IMR-90 (cell line): Measurements from ENCODE around the gene FAM228B. TPM values are rescaled to one million over a fixed set of nuclear protein-coding genes. Genes with fewer than 3 reads are reported as not detected.

ENCODE experiments used
- ATAC-seq: fragments of 200-7000 bp; cut with Tn5 transposase; 2 replicates; pipeline ENCODE4 v1.9.1; 2020; ENCODE audit warnings: low read depth, mild to moderate bottlenecking, moderate library complexity
- BruUV-seq: library from RNA; stranded (reverse); fragments of 400-500 nt; replicated peaks from 2 replicates; lab custom pipeline; 2021; lab: Mats Ljungman, UMichigan
- CTCF ChIA-PET: fragments of 300-600 bp; formaldehyde crosslinking; extraction: SDS; loops from one replicate; lab custom pipeline; 2021; ENCODE audit warnings: antibody characterized with exemption; lab: Yijun Ruan, JAX
- POLR2A ChIA-PET: fragments of 300-600 bp; sonication (Branson Sonifier 250); formaldehyde crosslinking; loops from one replicate; lab custom pipeline; 2022; ENCODE audit warnings: antibody characterized with exemption; ENCODE audit not compliant: unreplicated experiment; lab: Charles Lee
- DNase-seq: peaks from one replicate; pipeline ENCODE4 v3.0.0; 2013
- H2AFZ ChIP-seq: replicated peaks from 2 replicates; pipeline ENCODE3; 2013; ENCODE audit warnings: low read length, mild to moderate bottlenecking; ENCODE audit not compliant: poor library complexity
- H2AK5ac ChIP-seq: 2 replicates; pipeline ENCODE4 v1.6.1; 2013; ENCODE audit warnings: low read depth, low read length, inconsistent platforms
- H2AK9ac ChIP-seq: replicated peaks from 2 replicates; pipeline ENCODE3; 2013; ENCODE audit warnings: mild to moderate bottlenecking, low read depth, low read length, moderate library complexity; ENCODE audit not compliant: poor library complexity
- H2BK120ac ChIP-seq: 2 replicates; pipeline ENCODE4 v1.6.1; 2013; ENCODE audit warnings: low read depth, low read length, inconsistent platforms
- H2BK15ac ChIP-seq: 3 replicates; pipeline ENCODE4 v1.6.1; 2013; ENCODE audit warnings: low read depth, low read length, inconsistent platforms
- H2BK20ac ChIP-seq: 2 replicates; pipeline ENCODE4 v1.6.1; 2013; ENCODE audit warnings: low read depth, mild to moderate bottlenecking, inconsistent platforms, low read length, moderate library complexity
- H2BK5ac ChIP-seq: 2 replicates; pipeline ENCODE4 v1.6.1; 2013; ENCODE audit warnings: mild to moderate bottlenecking, low read depth, low read length, inconsistent platforms; ENCODE audit not compliant: poor library complexity, severe bottlenecking
- H3K14ac ChIP-seq: replicated peaks from 2 replicates; pipeline ENCODE4 v1.6.1; 2013; ENCODE audit warnings: low read depth, low read length, inconsistent platforms
- H3K18ac ChIP-seq: 2 replicates; pipeline ENCODE4 v1.6.1; 2013; ENCODE audit warnings: low read depth, low read length, control low read depth
- H3K23ac ChIP-seq: 2 replicates; pipeline ENCODE4 v1.6.1; 2013; ENCODE audit warnings: low read depth, low read length, inconsistent platforms
- H3K27ac ChIP-seq: 2 replicates; pipeline ENCODE4 v1.5.1; 2013; ENCODE audit warnings: mild to moderate bottlenecking, control low read depth, low read length; ENCODE audit not compliant: insufficient read depth
- H3K27me3 ChIP-seq: 2 replicates; pipeline ENCODE4 v1.6.1; 2013; ENCODE audit warnings: low read length; ENCODE audit not compliant: control insufficient read depth, insufficient read depth
- H3K36me3 ChIP-seq: 2 replicates; pipeline ENCODE4 v1.6.1; 2013; ENCODE audit warnings: low read length, mixed read lengths; ENCODE audit not compliant: control insufficient read depth, insufficient read depth
- H3K4ac ChIP-seq: 2 replicates; pipeline ENCODE4 v1.6.1; 2013; ENCODE audit warnings: low read depth, low read length, inconsistent platforms
- H3K4me1 ChIP-seq: 2 replicates; pipeline ENCODE4 v1.6.1; 2013; ENCODE audit warnings: low read length, mixed read lengths; ENCODE audit not compliant: control insufficient read depth, insufficient read depth
- H3K4me2 ChIP-seq: 2 replicates; pipeline ENCODE4 v1.6.1; 2013; ENCODE audit warnings: low read depth, mild to moderate bottlenecking, control low read depth, low read length, moderate library complexity
- H3K4me3 ChIP-seq: 2 replicates; pipeline ENCODE4 v1.5.1; 2013; ENCODE audit warnings: low read depth, mild to moderate bottlenecking, control low read depth, low read length, moderate library complexity; ENCODE audit not compliant: insufficient read depth
- H3K56ac ChIP-seq: 2 replicates; pipeline ENCODE4 v1.6.1; 2013; ENCODE audit warnings: low read length, inconsistent platforms; ENCODE audit not compliant: insufficient read depth; ENCODE audit errors: extremely low read depth
- H3K79me1 ChIP-seq, 2 experiments: 2 replicates each; pipeline ENCODE4 v1.6.1; 2013; ENCODE audit warnings: low read length in 2 of 2, inconsistent platforms in 1 of 2, low read depth in 1 of 2
- H3K9ac ChIP-seq: 2 replicates; pipeline ENCODE4 v1.6.1; 2013; ENCODE audit warnings: low read depth, low read length, control low read depth
- H3K9me1 ChIP-seq: 2 replicates; pipeline ENCODE4 v1.6.1; 2013; ENCODE audit warnings: low read length, inconsistent platforms; ENCODE audit not compliant: insufficient read depth
- H3K9me3 ChIP-seq: 2 replicates; pipeline ENCODE4 v1.6.1; 2013; ENCODE audit warnings: low read length; ENCODE audit not compliant: control insufficient read depth, insufficient read depth
- H4K20me1 ChIP-seq: 2 replicates; pipeline ENCODE4 v1.6.1; 2013; ENCODE audit warnings: low read length, inconsistent platforms; ENCODE audit not compliant: insufficient read depth
- H4K5ac ChIP-seq: 2 replicates; pipeline ENCODE4 v1.6.1; 2013; ENCODE audit warnings: mild to moderate bottlenecking, low read depth, low read length, control low read depth
- H4K8ac ChIP-seq, 2 experiments: 2 replicates each; pipeline ENCODE4 v1.6.1; 2013; ENCODE audit warnings: low read depth in 2 of 2, low read length in 2 of 2, control low read depth in 1 of 2, inconsistent platforms in 1 of 2
- H4K91ac ChIP-seq: 2 replicates; pipeline ENCODE4 v1.6.1; 2013; ENCODE audit warnings: low read depth, low read length, inconsistent platforms; ENCODE audit not compliant: insufficient read depth
- MXI1 ChIP-seq: IDR thresholded peaks from 2 replicates; pipeline ENCODE4 v1.6.1; 2012; ENCODE audit warnings: low read depth, mild to moderate bottlenecking, low read length, moderate library complexity, borderline replicate concordance
- RCOR1 ChIP-seq: IDR thresholded peaks from 2 replicates; pipeline ENCODE4 v1.6.1; 2012; ENCODE audit warnings: mild to moderate bottlenecking, low read length, improper control_type of control experiment; ENCODE audit not compliant: insufficient replicate concordance
- RFX5 ChIP-seq: IDR thresholded peaks from 2 replicates; pipeline ENCODE4 v1.8.0; 2012; ENCODE audit warnings: low read depth, mild to moderate bottlenecking, low read length, moderate library complexity
- SMC3 ChIP-seq: fragments of 150-350 bp; IDR thresholded peaks from 2 replicates; pipeline ENCODE4 v1.6.1; 2016; ENCODE audit warnings: low read depth, mild to moderate bottlenecking, antibody characterized with exemption, low read length, moderate library complexity
- dilution Hi-C: fragments of 300-500 bp; cut with HindIII; formaldehyde crosslinking; loops from one replicate; pipeline ENCODE4 v1.14.3; 2018; ENCODE audit warnings: low sequenced_read_pairs; ENCODE audit not compliant: unreplicated experiment
- in situ Hi-C: fragments of 300-500 bp; cut with MboI; formaldehyde crosslinking; loops from 3 replicates; pipeline ENCODE4 v1.14.3; 2019; ENCODE audit warnings: low sequenced_read_pairs, inconsistent platforms, mixed read lengths
- intact Hi-C: fragments of 100-400 bp; cut with micrococcal nuclease; formaldehyde crosslinking; loops from 2 replicates; pipeline ENCODE4 v1.10.0; 2022
- polyA plus RNA-seq, 3 experiments: library from polyadenylated mRNA; depleted of rRNA; stranded (reverse); fragments of >200 nt; gene quantifications; 2 replicates each; pipeline ENCODE4 v1.2.3, GENCODE V29; 2012; ENCODE audit warnings: low replicate concordance in 1 of 3
- total RNA-seq: library from RNA; depleted of rRNA; stranded (reverse); fragments of >200 nt; gene quantifications from 2 replicates; pipeline ENCODE4 v1.2.3, GENCODE V29; 2012
- TF ChIP-seq, protein P1 (sequence below): fragments of 150-350 bp; IDR thresholded peaks from 2 replicates; pipeline ENCODE4 v1.6.1; 2017; ENCODE audit warnings: mild to moderate bottlenecking, antibody characterized with exemption, low read length, low read depth
- TF ChIP-seq, protein P2 (sequence below): conservative IDR thresholded peaks from 2 replicates; pipeline ENCODE4 v1.5.1; 2012; ENCODE audit warnings: mild to moderate bottlenecking, low read depth, low read length, improper control_type of control experiment
- TF ChIP-seq, protein P3 (sequence below): fragments of 150-350 bp; IDR thresholded peaks from 2 replicates; pipeline ENCODE4 v1.6.1; 2016; ENCODE audit warnings: low read depth, mild to moderate bottlenecking, low read length, moderate library complexity, borderline replicate concordance

Gene FAM228B
- total and polyA plus RNA-seq, 2 of the 4 experiments (the other 2 are of a cell fraction) = 2.0 to 2.9 TPM

DNA sequence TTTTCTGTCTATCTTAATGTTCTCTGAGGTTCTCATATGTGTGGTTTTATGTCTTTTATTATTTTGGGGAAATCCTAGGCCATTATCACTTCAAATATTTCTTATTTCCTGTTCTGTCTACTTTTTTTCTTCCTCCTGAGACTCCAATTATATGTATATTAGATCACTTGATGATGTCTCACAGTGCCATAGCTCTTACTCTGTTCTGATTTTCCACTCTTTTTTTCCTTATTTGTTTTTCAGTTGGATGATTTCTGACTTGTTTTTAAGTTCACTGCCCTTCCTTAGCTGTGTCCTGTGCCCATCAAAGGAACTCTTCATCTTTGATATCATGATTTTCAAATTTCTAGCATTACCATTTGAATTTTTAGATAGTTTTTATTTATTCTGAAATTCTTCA lies 24.1 kb downstream of the FAM228B start:
- no peak overlapping the region for H4K5ac ChIP-seq
- no peaks in the 10 kb centered on the region for H4K20me1 ChIP-seq
- POLR2A ChIA-PET = no interaction called here
- no peak overlapping the region for H4K8ac ChIP-seq
- no peaks in the 10 kb centered on the region for H3K79me1 ChIP-seq
- H3K4me2 ChIP-seq = no peak overlapping the region
- no peak for TF ChIP-seq RFX5
- TF ChIP-seq SMC3 = no peak
- no peak for TF ChIP-seq MXI1
- TF ChIP-seq, protein P1, sequence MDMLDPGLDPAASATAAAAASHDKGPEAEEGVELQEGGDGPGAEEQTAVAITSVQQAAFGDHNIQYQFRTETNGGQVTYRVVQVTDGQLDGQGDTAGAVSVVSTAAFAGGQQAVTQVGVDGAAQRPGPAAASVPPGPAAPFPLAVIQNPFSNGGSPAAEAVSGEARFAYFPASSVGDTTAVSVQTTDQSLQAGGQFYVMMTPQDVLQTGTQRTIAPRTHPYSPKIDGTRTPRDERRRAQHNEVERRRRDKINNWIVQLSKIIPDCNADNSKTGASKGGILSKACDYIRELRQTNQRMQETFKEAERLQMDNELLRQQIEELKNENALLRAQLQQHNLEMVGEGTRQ = no peak
- TF ChIP-seq RCOR1 = no peak
- TF ChIP-seq, protein P2, sequence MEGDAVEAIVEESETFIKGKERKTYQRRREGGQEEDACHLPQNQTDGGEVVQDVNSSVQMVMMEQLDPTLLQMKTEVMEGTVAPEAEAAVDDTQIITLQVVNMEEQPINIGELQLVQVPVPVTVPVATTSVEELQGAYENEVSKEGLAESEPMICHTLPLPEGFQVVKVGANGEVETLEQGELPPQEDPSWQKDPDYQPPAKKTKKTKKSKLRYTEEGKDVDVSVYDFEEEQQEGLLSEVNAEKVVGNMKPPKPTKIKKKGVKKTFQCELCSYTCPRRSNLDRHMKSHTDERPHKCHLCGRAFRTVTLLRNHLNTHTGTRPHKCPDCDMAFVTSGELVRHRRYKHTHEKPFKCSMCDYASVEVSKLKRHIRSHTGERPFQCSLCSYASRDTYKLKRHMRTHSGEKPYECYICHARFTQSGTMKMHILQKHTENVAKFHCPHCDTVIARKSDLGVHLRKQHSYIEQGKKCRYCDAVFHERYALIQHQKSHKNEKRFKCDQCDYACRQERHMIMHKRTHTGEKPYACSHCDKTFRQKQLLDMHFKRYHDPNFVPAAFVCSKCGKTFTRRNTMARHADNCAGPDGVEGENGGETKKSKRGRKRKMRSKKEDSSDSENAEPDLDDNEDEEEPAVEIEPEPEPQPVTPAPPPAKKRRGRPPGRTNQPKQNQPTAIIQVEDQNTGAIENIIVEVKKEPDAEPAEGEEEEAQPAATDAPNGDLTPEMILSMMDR = no peak
- TF ChIP-seq, protein P3, sequence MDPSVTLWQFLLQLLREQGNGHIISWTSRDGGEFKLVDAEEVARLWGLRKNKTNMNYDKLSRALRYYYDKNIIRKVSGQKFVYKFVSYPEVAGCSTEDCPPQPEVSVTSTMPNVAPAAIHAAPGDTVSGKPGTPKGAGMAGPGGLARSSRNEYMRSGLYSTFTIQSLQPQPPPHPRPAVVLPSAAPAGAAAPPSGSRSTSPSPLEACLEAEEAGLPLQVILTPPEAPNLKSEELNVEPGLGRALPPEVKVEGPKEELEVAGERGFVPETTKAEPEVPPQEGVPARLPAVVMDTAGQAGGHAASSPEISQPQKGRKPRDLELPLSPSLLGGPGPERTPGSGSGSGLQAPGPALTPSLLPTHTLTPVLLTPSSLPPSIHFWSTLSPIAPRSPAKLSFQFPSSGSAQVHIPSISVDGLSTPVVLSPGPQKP = no peak
- BruUV-seq = no TSS peak
- dilution Hi-C loops (no loop called here), intact Hi-C loops (no loop called here), in situ Hi-C loops (no loop called here)
- no peak overlapping the region for H3K9ac ChIP-seq
- no peak overlapping the region for H3K4ac ChIP-seq
- H3K4me1 ChIP-seq = no peaks in the 10 kb centered on the region
- H3K23ac ChIP-seq = no peak overlapping the region
- peaks cover 4% of the 10 kb centered on the region; the same call in 1 of the 2 replicates for H3K36me3 ChIP-seq
- H3K9me3 ChIP-seq = peaks cover 6% of the 10 kb centered on the region
- no peak overlapping the region for H3K14ac ChIP-seq
- no peak overlapping the region for H2BK5ac ChIP-seq
- H2BK20ac ChIP-seq = no peak overlapping the region
- H3K18ac ChIP-seq = no peak overlapping the region
- H3K4me3 ChIP-seq = no peak overlapping the region
- CTCF ChIA-PET = interaction anchor here (1.2 kb wide), 1 partner anchor 36 kb away, joined by 3 read pairs; no protein-coding TSS in a partner anchor
- no peak overlapping the region for H2BK15ac ChIP-seq
- H3K27me3 ChIP-seq = no peaks in the 10 kb centered on the region
- H2AK9ac ChIP-seq = no peak overlapping the region
- H2AK5ac ChIP-seq = no peak overlapping the region
- H3K27ac ChIP-seq = no peak overlapping the region
- no peak overlapping the region for H3K56ac ChIP-seq
- ATAC-seq (no peak), DNase-seq (no peak)
- no peak overlapping the region for H2BK120ac ChIP-seq
- H2AFZ ChIP-seq = no peak overlapping the region
- no peaks in the 10 kb centered on the region for H3K9me1 ChIP-seq
- H4K91ac ChIP-seq = no peak overlapping the region
